Muscle layer of colon (tissue), 2 donors: ENCODE results near the gene DNM2.

Experiments used
- H3K27ac ChIP-seq: one replicate; pipeline ENCODE4 v1.7.0; 2013; ENCODE audit warnings: low read depth, mild to moderate bottlenecking, low read length, moderate library complexity
- H3K27me3 ChIP-seq, 2 donors: one replicate each; pipeline ENCODE4 v1.7.0; 2013; ENCODE audit warnings: low read length in 2 of 2, mild to moderate bottlenecking in 2 of 2; ENCODE audit not compliant: insufficient read depth in 2 of 2, control insufficient read depth in 1 of 2
- H3K36me3 ChIP-seq: one replicate; pipeline ENCODE4 v1.7.0; 2013; ENCODE audit warnings: mild to moderate bottlenecking, low read length; ENCODE audit not compliant: insufficient read depth
- H3K4me1 ChIP-seq: one replicate; pipeline ENCODE4 v1.7.0; 2013; ENCODE audit warnings: mild to moderate bottlenecking, low read length; ENCODE audit not compliant: insufficient read depth
- H3K4me3 ChIP-seq, 2 donors: one replicate each; pipeline ENCODE4 v1.7.0; 2013; ENCODE audit warnings: low read length in 2 of 2, low read depth in 1 of 2, mild to moderate bottlenecking in 1 of 2, moderate library complexity in 1 of 2
- H3K9ac ChIP-seq: one replicate; pipeline ENCODE4 v1.7.0; 2013; ENCODE audit warnings: low read length
- H3K9me3 ChIP-seq: one replicate; pipeline ENCODE4 v1.7.0; 2013; ENCODE audit warnings: mild to moderate bottlenecking, low read length
- donor health status: abdominal sarcoma.
- donor health status: Adenocarcinoma of cecum.

Gene DNM2

DNA sequence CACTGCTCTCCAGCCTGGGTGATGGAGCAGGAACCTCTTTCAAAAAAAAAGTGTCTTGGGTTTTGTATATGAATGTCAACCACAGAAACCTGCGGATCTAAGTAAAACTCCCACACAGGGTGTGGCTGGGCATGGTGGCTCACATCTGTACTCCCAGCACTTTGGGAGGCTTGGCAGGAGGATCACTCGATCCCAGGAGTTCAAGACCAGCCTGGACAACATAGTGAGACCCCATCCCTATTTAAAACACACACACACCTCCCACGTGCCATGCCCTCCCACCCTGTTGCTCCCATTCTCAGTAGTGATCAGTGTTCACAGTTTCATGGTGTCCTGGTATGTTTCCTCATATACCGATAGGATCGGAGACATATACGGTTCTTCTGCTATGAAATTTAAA lies 109.0 kb downstream of the DNM2 start:
- Histone ChIP-seq H3K27me3 (no peaks in the 10 kb centered on the region), H3K4me3 (no peak overlapping the region), H3K9ac (no peak overlapping the region), H3K36me3 (peaks cover 50% of the 10 kb centered on the region), H3K9me3 (no peaks in the 10 kb centered on the region), H3K27ac (no peak overlapping the region), H3K4me1 (no peaks in the 10 kb centered on the region)

GRCh38 chr19:10828981-10829821 lies 111.3 kb downstream of the DNM2 start:
- no peaks in the 10 kb centered on the region for H3K4me1 ChIP-seq
- no peak overlapping the region for H3K27ac ChIP-seq
- H3K9ac ChIP-seq: no peak overlapping the region
- no peak overlapping the region for H3K4me3 ChIP-seq
- no peaks in the 10 kb centered on the region for H3K9me3 ChIP-seq
- H3K27me3 ChIP-seq: no peaks in the 10 kb centered on the region
- H3K36me3 ChIP-seq: peaks cover 39% of the 10 kb centered on the region

- H3K36me3 ChIP-seq: peaks cover 33% of the 10 kb centered on the region
- no peaks in the 10 kb centered on the region for H3K27me3 ChIP-seq
- peaks cover 2% of the 10 kb centered on the region for H3K4me1 ChIP-seq
- H3K27ac ChIP-seq: no peak overlapping the region
- H3K9ac ChIP-seq: no peak overlapping the region
- no peaks in the 10 kb centered on the region for H3K9me3 ChIP-seq
- no peak overlapping the region for H3K4me3 ChIP-seq
Measured at GRCh38 chr19:10829967-10830366, 112.1 kb downstream of the DNM2 start.

DNA sequence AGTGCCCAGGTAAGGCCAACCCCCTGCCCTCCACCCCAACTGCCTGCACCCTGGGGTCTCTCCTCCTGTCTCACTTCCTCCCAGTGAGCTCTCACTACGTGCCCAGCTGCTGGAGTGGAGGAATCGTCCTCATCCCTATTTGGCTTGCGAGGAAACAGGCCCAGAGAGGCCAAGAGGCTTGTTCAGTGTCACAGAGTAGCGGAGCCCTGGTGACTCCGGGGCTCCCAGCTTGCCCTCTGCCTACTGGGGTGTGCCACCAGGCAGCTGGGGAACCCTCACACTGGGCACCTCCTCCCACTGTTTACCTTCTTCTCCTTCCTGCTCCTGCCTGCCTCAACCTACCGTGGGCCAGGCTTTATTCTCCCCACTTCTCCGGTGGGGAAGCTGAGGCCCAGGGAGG lies 112.5 kb downstream of the DNM2 start:
- Histone ChIP-seq H3K9me3 (no peaks in the 10 kb centered on the region), H3K36me3 (peaks cover 31% of the 10 kb centered on the region), H3K27ac (no peak overlapping the region), H3K27me3 (no peaks in the 10 kb centered on the region), H3K4me1 (peaks cover 6% of the 10 kb centered on the region), H3K9ac (no peak overlapping the region), H3K4me3 (no peak overlapping the region)

DNA sequence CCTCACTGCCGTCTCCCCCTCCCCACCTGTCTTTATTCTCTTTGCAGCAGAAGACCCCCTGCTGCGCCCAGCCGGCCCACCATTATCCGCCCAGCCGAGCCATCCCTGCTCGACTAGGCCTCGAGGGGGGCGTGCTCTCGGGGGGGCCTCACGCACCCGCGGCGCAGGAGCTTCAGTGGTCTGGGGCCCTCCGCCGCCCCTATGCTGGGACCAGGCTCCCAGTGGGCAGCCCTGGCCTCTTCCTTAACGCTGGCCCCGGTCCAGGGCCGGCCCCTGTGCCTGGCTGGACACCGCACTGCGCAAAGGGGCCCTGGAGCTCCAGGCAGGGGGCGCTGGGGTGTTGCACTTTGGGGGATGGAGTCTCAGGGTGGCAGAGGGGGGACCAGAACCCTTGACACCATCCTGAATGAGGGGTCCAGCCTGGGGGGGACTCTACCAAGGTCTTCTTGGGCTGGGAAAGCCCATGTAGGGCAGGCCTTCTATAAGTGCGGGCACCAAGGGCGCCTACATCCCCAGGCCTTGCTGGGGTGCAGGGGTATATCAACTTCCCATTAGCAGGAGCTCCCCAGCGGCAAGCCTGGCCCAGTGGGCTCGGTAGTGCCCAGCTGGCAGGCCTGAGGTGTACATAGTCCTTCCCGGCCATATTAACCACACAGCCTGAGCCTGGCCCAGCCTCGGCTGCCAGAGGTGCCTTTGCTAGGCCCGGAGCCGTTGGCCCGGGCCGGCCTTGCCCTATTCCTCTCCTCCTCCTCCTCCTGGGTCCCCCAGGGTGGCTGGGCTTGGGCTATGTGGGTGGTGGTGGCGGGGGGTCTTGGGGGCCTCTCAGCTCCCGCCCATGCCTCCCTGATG lies 113.3 kb downstream of the DNM2 start:
- Histone ChIP-seq H3K9ac (no peak overlapping the region), H3K4me3 (no peak overlapping the region), H3K4me1 (peaks cover 7% of the 10 kb centered on the region), H3K27ac (no peak overlapping the region), H3K36me3 (peaks cover 25% of the 10 kb centered on the region), H3K9me3 (no peaks in the 10 kb centered on the region), H3K27me3 (no peaks in the 10 kb centered on the region)

- H3K9me3 ChIP-seq: no peaks in the 10 kb centered on the region
- no peak overlapping the region for H3K4me3 ChIP-seq
- H3K27ac ChIP-seq: no peak overlapping the region
- H3K4me1 ChIP-seq: peaks cover 7% of the 10 kb centered on the region
- H3K36me3 ChIP-seq: peaks cover 16% of the 10 kb centered on the region
- H3K9ac ChIP-seq: no peak overlapping the region
- no peaks in the 10 kb centered on the region for H3K27me3 ChIP-seq
Measured at GRCh38 chr19:10831987-10832938, 114.4 kb downstream of the DNM2 start.

GRCh38 chr19:10832939-10833296 lies 115.0 kb downstream of the DNM2 start:
- H3K27me3 ChIP-seq: no peaks in the 10 kb centered on the region
- H3K4me3 ChIP-seq: no peak overlapping the region
- H3K36me3 ChIP-seq: peaks cover 16% of the 10 kb centered on the region
- no peak overlapping the region for H3K9ac ChIP-seq
- no peaks in the 10 kb centered on the region for H3K9me3 ChIP-seq
- peaks cover 7% of the 10 kb centered on the region for H3K4me1 ChIP-seq
- H3K27ac ChIP-seq: no peak overlapping the region

GRCh38 chr19:10835089-10835753 lies 117.3 kb downstream of the DNM2 start:
- H3K27ac ChIP-seq: peak overlapping the region; percentile 41
- no peaks in the 10 kb centered on the region for H3K9me3 ChIP-seq
- no peak overlapping the region for H3K9ac ChIP-seq
- peak overlapping the region in 1 of 2 donors; percentile 67 for H3K4me3 ChIP-seq
- peaks cover 4% of the 10 kb centered on the region for H3K36me3 ChIP-seq
- no peaks in the 10 kb centered on the region for H3K27me3 ChIP-seq
- H3K4me1 ChIP-seq: peaks cover 7% of the 10 kb centered on the region

- Histone ChIP-seq H3K27me3 (no peaks in the 10 kb centered on the region), H3K27ac (peak within 1 kb of the TSS; percentile 92), H3K4me3 (peak within 1 kb of the TSS; percentile 67 to 83), H3K9me3 (no peaks in the 10 kb centered on the region), H3K36me3 (no peaks in the 10 kb centered on the region), H3K4me1 (peaks cover 7% of the 10 kb centered on the region), H3K9ac (peak within 1 kb of the TSS; percentile 65)
Measured at GRCh38 chr19:10835754-10836478, 118.0 kb downstream of the DNM2 start, which contains the start of gene TMED1. TMED1 (minus strand) TSS chr19:10836212; CDS start chr19:10836191, 21 bp downstream.
